OCI-LY7 (cell line): ENCODE measurements around the gene SIX6.

Experiments used
- CTCF ChIP-seq: fragments of 200-600 bp; sonication (generic); conservative IDR thresholded peaks from 2 replicates; pipeline ENCODE4 v1.5.1; 2014; ENCODE audit warnings: mild to moderate bottlenecking, antibody characterized with exemption, low read length, moderate library complexity, mixed read lengths
- EZH2phosphoT487 ChIP-seq: fragments of 200-600 bp; sonication (generic); IDR thresholded peaks from 2 replicates; pipeline ENCODE4 v1.6.1; 2018; ENCODE audit warnings: low read depth, borderline replicate concordance, mild to moderate bottlenecking, mixed run types, antibody characterized with exemption, low read length, moderate library complexity, mixed read lengths

- TF ChIP-seq CTCF (no peak), EZH2phosphoT487 (no peak)
These were observed 6.8 kb downstream of the SIX6 start for GRCh38 chr14:60515511-60516289.
